K562 treated with DMSO at 1 percent for 48 hours (cell line): ENCODE results near the gene OR10A2. TPM values are rescaled to one million over a fixed set of nuclear protein-coding genes. Genes with fewer than 3 reads are reported as not detected.

Experiments used
- total RNA-seq: library from RNA; unstranded; fragments of 300-600 nt; gene quantifications from 2 replicates; pipeline ENCODE4 v1.2.3, GENCODE V29; 2022; ENCODE audit warnings: low replicate concordance; ENCODE audit errors: extremely low read depth

OR10A2 gene
- total RNA-seq: not detected in 2 replicates

DNA sequence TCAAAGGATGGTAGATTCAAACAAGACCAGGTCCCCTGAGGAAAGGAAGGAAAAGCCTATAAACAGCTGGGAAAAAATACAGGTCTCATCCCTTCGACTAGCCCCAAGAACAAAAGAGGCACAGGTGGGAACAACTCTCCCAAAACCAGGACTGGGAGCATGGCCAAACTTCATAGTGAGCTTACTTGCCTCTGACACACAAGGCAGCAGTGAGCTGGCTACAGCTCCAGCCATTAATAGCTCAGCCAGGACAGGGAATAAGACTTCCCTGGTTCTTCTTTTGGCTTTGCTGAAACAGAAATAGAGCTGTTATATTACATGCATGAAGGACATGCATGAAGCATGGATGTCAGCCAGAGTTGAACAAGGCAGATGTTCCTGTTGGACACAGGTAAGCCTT, at the start of gene OR10A2:
Gene OR10A2 (plus strand): TSS at position 97 of the 400 bp plus-strand sequence. CDS start 6,698 bp downstream, outside the sequence.

DNA sequence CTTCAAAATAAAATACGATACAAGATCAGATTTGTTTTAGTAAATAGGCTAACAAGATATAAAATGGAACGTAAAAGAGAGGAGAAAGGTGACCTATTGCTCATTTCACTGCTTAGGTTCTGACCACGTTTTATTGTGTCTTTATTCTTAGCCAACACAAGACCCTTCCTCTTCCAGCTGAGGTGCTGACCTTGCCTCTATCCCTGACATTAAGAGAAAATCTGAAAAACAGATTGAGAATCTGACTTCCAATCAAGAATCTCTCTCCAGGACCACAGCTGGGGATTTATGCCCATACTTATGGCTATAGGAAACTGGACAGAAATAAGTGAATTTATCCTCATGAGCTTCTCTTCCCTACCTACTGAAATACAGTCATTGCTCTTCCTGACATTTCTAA, 17.5 kb upstream of the OR10A2 start, which contains the start of gene OR10A5:
Gene OR10A5 (plus strand): TSS at position 301 of the 400 bp plus-strand sequence. CDS start 0 bp downstream, at position 301.

DNA sequence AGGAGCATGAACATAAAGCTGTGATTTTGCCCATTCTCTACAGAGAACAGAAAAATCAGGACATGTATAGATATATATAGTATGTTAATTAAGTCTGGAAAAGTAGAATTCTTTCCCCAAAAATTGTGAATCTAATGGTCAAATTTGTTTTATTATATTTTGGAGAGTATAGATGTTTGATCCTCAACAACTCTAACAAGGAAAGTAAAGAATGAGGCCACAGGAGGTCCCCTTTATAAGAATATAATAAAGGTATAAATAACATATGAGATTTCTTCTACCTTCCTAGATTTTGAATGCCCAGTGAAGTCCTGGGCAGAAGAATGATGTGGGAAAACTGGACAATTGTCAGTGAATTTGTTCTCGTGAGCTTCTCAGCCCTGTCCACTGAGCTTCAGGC, 13.5 kb downstream of the OR10A2 start, which contains the start of gene OR10A4:
Gene OR10A4 (plus strand): TSS at position 301 of the 400 bp plus-strand sequence. CDS start 23 bp downstream, at position 324.

GRCh38 chr11:6892400-6892799, 29.5 kb downstream of the OR10A2 start, which contains the start of gene OR2D2:
OR2D2 (minus strand) TSS chr11:6892500; CDS start chr11:6892500, 0 bp downstream.

GRCh38 chr11:6920702-6921101, 57.8 kb downstream of the OR10A2 start, which contains the start of gene OR2D3:
OR2D3 (plus strand) TSS chr11:6921002; CDS start chr11:6921002, 0 bp downstream.

Other genes with a start within 250 kb of the OR10A2 start
- gene TPP1, start 243.6 kb upstream of the OR10A2 start, total RNA-seq: 148 TPM in 1 of 2 replicates, not detected in the other
- not detected in 2 replicates for gene DCHS1, start 207.2 kb upstream of the OR10A2 start, total RNA-seq
- not detected in 2 replicates for gene MRPL17, start 179.7 kb upstream of the OR10A2 start, total RNA-seq
- gene OR2AG2, start 91.1 kb upstream of the OR10A2 start, total RNA-seq: not detected in 2 replicates
- not detected in 2 replicates for gene OR2AG1, start 80.0 kb upstream of the OR10A2 start, total RNA-seq
- not detected in 2 replicates for gene OR6A2, start 63.4 kb upstream of the OR10A2 start, total RNA-seq
- not detected in 2 replicates for gene OR10A5, start 17.4 kb upstream of the OR10A2 start, total RNA-seq
- gene OR10A4, start 13.6 kb downstream of the OR10A2 start, total RNA-seq: not detected in 2 replicates
- gene OR2D2, start 29.4 kb downstream of the OR10A2 start, total RNA-seq: not detected in 2 replicates
- gene OR2D3, start 57.9 kb downstream of the OR10A2 start, total RNA-seq: not detected in 2 replicates
- not detected in 2 replicates for gene ZNF215, start 63.4 kb downstream of the OR10A2 start, total RNA-seq
- gene ZNF214, start 157.3 kb downstream of the OR10A2 start, total RNA-seq: not detected in 2 replicates
- gene NLRP14, start 157.4 kb downstream of the OR10A2 start, total RNA-seq: not detected in 2 replicates
- gene RBMXL2, start 225.9 kb downstream of the OR10A2 start, total RNA-seq: not detected in 2 replicates